Endothelial cell of umbilical vein (primary cell): ENCODE results near the gene TRIM23. TPM values are rescaled to one million over a fixed set of nuclear protein-coding genes. Genes with fewer than 3 reads are reported as not detected.

Experiments
- BruUV-seq: library from RNA; stranded (reverse); fragments of 400-500 nt; replicated peaks from 2 replicates; lab custom pipeline; 2021; lab: Mats Ljungman, UMichigan
- CTCF ChIA-PET: fragments of 300-600, 350-600 bp; sonication (Branson Sonifier 250); formaldehyde crosslinking; loops from one replicate; lab custom pipeline; 2021; ENCODE audit warnings: antibody characterized with exemption, inconsistent platforms; lab: Charles Lee
- POLR2A ChIA-PET: fragments of 300-600, 350-600 bp; sonication (Branson Sonifier 250); formaldehyde crosslinking; loops from one replicate; lab custom pipeline; 2021; ENCODE audit warnings: antibody characterized with exemption, inconsistent platforms; lab: Charles Lee
- DNase-seq: peaks from one replicate; pipeline ENCODE4 v3.0.0-alpha.2; 2011; ENCODE audit warnings: low read depth, low spot score
- FAIRE-seq: peaks from 2 replicates; lab custom pipeline; 2011; peaks lifted over from hg19 to GRCh38; lab: Jason Lieb, UNC
- H2AFZ ChIP-seq: 2 replicates; pipeline ENCODE4 v1.6.0; 2012; ENCODE audit warnings: low read depth, low read length, control low read depth, inconsistent platforms
- H3K27ac ChIP-seq: 2 replicates; pipeline ENCODE4 v1.5.1; 2011; ENCODE audit warnings: low read depth, mild to moderate bottlenecking, control low read depth, low read length, moderate library complexity; ENCODE audit not compliant: insufficient read depth
- H3K27me3 ChIP-seq, 2 experiments: 2 replicates each; pipeline versions ENCODE4 v1.6.0 to v1.6.1; 2011; ENCODE audit warnings: low read length in 2 of 2, mixed read lengths in 1 of 2; ENCODE audit not compliant: control insufficient read depth in 2 of 2, insufficient read depth in 2 of 2
- H3K36me3 ChIP-seq, 2 experiments: 2 replicates in 1 of 2; 3 replicates in 1 of 2; pipeline ENCODE4 v1.5.1; 2011; ENCODE audit warnings: low read length in 2 of 2, mild to moderate bottlenecking in 1 of 2, moderate library complexity in 1 of 2; ENCODE audit not compliant: control insufficient read depth in 2 of 2, insufficient read depth in 2 of 2; ENCODE audit errors: extremely low read depth in 1 of 2
- H3K4me1 ChIP-seq: 3 replicates; pipeline ENCODE4 v1.5.1; 2011; ENCODE audit warnings: mild to moderate bottlenecking, low read length; ENCODE audit not compliant: control insufficient read depth, insufficient read depth; ENCODE audit errors: extremely low read depth
- H3K4me2 ChIP-seq: 2 replicates; pipeline ENCODE4 v1.6.1; 2011; ENCODE audit warnings: low read length, control low read depth, mixed read lengths; ENCODE audit not compliant: insufficient read depth
- H3K4me3 ChIP-seq, 3 experiments: fragments of 200-600 bp in 1 of 3; sonication (generic), shearing (Covaris generic) in 1 of 3; replicated peaks in 1 of 3; 2 replicates each; pipeline ENCODE4 v1.5.1; 2011 to 2016; ENCODE audit warnings: control low read depth in 3 of 3, low read length in 3 of 3, mild to moderate bottlenecking in 2 of 3, inconsistent platforms in 1 of 3, low read depth in 1 of 3, moderate library complexity in 1 of 3; ENCODE audit not compliant: insufficient read depth in 1 of 3
- H3K79me2 ChIP-seq: 2 replicates; pipeline ENCODE4 v1.6.0; 2012; ENCODE audit warnings: low read length, inconsistent platforms; ENCODE audit not compliant: control insufficient read depth, insufficient read depth
- H3K9ac ChIP-seq: replicated peaks from 2 replicates; pipeline ENCODE3; 2011; ENCODE audit warnings: low read length, control low read depth; ENCODE audit not compliant: insufficient read depth; ENCODE audit errors: extremely low read depth
- H3K9me1 ChIP-seq: replicated peaks from 3 replicates; pipeline ENCODE4 v1.6.0; 2011; ENCODE audit warnings: mild to moderate bottlenecking, low read length; ENCODE audit not compliant: control insufficient read depth, insufficient read depth; ENCODE audit errors: extremely low read depth
- H3K9me3 ChIP-seq: replicated peaks from 2 replicates; pipeline ENCODE4 v1.5.1; 2012; ENCODE audit warnings: low read length, inconsistent platforms; ENCODE audit not compliant: control insufficient read depth, insufficient read depth
- H4K20me1 ChIP-seq: replicated peaks from 2 replicates; pipeline ENCODE3; 2011; ENCODE audit warnings: mild to moderate bottlenecking, low read length; ENCODE audit not compliant: control insufficient read depth, insufficient read depth; ENCODE audit errors: extremely low read depth
- EZH2 ChIP-seq: IDR thresholded peaks from 2 replicates; pipeline ENCODE4 v1.6.1; 2012; ENCODE audit warnings: borderline replicate concordance, low read depth, mild to moderate bottlenecking, moderate library complexity, low read length, inconsistent platforms; ENCODE audit not compliant: severe bottlenecking
- FOS ChIP-seq: IDR thresholded peaks from 2 replicates; pipeline ENCODE4 v1.6.1; 2011; ENCODE audit warnings: mild to moderate bottlenecking, low read length, moderate library complexity, borderline replicate concordance; ENCODE audit not compliant: insufficient read depth
- GATA2 ChIP-seq: IDR thresholded peaks from 2 replicates; pipeline ENCODE4 v1.7.0; 2011; ENCODE audit warnings: low read depth, mild to moderate bottlenecking, moderate library complexity, mixed read lengths, low read length; ENCODE audit not compliant: insufficient read length, insufficient read depth
- JUN ChIP-seq: IDR thresholded peaks from 2 replicates; pipeline ENCODE4 v1.6.1; 2011; ENCODE audit warnings: borderline replicate concordance, low read depth; ENCODE audit not compliant: insufficient read length, insufficient read depth
- MYC ChIP-seq: IDR thresholded peaks from one replicate; pipeline ENCODE4 v1.6.1; 2011; ENCODE audit warnings: mild to moderate bottlenecking, low read depth, low read length
- POLR2A ChIP-seq: IDR thresholded peaks from 2 replicates; pipeline ENCODE4 v1.6.1; 2012; ENCODE audit warnings: low read depth, mild to moderate bottlenecking, control low read depth, low read length
- POLR2AphosphoS5 ChIP-seq: IDR thresholded peaks from 2 replicates; pipeline ENCODE4 v1.6.1; 2012; ENCODE audit warnings: low read depth, mild to moderate bottlenecking, control low read depth, low read length, moderate library complexity; ENCODE audit not compliant: insufficient read depth
- dilution Hi-C: fragments of 300-500 bp; cut with MboI; formaldehyde crosslinking; loops from one replicate; pipeline ENCODE4 v1.15.0; 2019; ENCODE audit warnings: low sequenced_read_pairs; ENCODE audit not compliant: extremely low pct_ligation_motif_present
- intact Hi-C: fragments of 100-400 bp; cut with micrococcal nuclease; formaldehyde crosslinking; loops from one replicate; pipeline ENCODE4 v1.10.0; 2022
- polyA plus RNA-seq, 4 experiments: library from polyadenylated mRNA; depleted of rRNA in 3 of 4; stranded (reverse) in 3 of 4; unstranded in 1 of 4; fragments of >200 nt; gene quantifications; 2 replicates each; pipeline versions ENCODE4 v1.2.1 to v1.2.3, GENCODE V29; 2011 to 2012; ENCODE audit warnings: missing spikeins in 1 of 4
- total RNA-seq: library from RNA; stranded (reverse); gene quantifications from 2 replicates; pipeline ENCODE4 v1.2.3, GENCODE V29; 2021
- TF ChIP-seq, protein P1 (sequence below), 2 donors: IDR thresholded peaks; 1 replicate in 1 of 2; 2 replicates in 1 of 2; pipeline ENCODE4 v1.5.1; 2011; ENCODE audit warnings: low read length in 2 of 2, mild to moderate bottlenecking in 2 of 2, moderate library complexity in 2 of 2, control low read depth in 1 of 2, inconsistent platforms in 1 of 2, low read depth in 1 of 2; ENCODE audit not compliant: insufficient read depth in 1 of 2; ENCODE audit errors: extremely low read depth in 1 of 2
- TF ChIP-seq, protein P2 (sequence below): IDR thresholded peaks from 2 replicates; pipeline ENCODE4 v1.6.1; 2011; ENCODE audit not compliant: insufficient read depth, insufficient read length

Gene TRIM23
- total and polyA plus RNA-seq, 2 donors (not counting 3 experiments of a cell fraction or from before 2014, with no cell fraction given), result 2.2 to 10.6 TPM

DNA sequence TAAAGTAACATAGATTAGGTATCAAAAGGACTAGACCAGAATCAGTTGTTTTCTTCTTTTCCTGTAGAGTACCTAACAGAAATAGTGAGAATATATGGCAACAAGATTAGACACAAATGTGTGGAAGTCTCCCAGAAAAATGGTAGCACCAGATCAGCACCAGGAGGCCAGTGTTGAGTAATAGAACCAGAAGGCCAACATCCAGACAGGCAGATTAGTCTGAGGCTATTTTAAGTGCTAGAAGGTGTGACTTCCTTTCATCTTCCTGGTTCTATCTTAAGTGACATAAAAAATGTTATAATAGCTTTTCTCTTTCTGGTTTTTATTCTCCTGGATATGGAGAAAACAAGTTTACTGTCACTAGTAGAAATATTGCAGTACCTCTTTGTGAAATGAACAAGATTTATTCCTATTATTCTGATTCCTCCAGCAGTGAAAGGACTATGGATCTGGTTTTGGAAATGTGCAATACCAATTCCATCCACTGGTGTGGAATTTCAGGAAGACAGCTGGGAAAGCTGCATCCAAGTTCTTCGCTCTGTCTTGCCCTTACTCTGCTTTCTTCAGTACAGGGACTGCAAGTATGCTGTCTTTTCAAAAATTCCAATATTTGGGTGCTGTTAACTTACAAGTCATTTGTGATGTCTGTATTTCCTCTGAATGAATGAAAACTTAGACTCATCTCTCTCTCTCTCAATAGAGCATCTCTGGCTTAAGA is 39.8 kb upstream of the TRIM23 start:
- dilution Hi-C loops, result no loop called here
- POLR2A ChIA-PET, result no interaction called here

DNA sequence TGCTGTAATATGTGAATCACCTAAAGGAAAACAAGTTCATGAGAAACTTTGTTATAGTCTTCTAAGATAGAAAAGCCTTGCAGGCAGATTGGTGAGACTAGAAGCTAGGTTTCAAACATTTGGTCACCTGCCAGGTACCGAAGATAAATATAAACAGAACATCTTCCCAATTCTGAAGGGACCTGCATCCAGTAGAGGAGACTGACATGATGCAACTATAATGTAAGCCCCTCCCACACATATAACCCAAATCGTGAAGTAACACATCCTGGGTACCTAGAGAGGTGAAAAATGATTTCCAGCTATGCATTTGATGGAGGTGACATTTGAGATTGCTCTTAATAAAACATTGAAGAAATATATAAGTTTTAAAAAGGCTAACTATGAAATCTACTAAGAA is 30.6 kb upstream of the TRIM23 start:
- Histone ChIP-seq H3K36me3 (peaks cover 0 to 2% of the 10 kb centered on the region in 2 experiments), H3K4me1 (no peaks in the 10 kb centered on the region), H3K4me3 (no peak overlapping the region), H4K20me1 (no peaks in the 10 kb centered on the region), H3K9ac (no peak overlapping the region), H3K9me1 (no peaks in the 10 kb centered on the region), H3K4me2 (no peak overlapping the region), H2AFZ (no peak overlapping the region), H3K9me3 (no peaks in the 10 kb centered on the region), H3K27me3 (no peaks in the 10 kb centered on the region), H3K79me2 (no peaks in the 10 kb centered on the region), H3K27ac (no peak overlapping the region)
- DNase-seq (no peak), FAIRE-seq (no peak)
- POLR2A ChIA-PET, result no interaction called here
- BruUV-seq, result no TSS peak
- TF ChIP-seq, protein P1, sequence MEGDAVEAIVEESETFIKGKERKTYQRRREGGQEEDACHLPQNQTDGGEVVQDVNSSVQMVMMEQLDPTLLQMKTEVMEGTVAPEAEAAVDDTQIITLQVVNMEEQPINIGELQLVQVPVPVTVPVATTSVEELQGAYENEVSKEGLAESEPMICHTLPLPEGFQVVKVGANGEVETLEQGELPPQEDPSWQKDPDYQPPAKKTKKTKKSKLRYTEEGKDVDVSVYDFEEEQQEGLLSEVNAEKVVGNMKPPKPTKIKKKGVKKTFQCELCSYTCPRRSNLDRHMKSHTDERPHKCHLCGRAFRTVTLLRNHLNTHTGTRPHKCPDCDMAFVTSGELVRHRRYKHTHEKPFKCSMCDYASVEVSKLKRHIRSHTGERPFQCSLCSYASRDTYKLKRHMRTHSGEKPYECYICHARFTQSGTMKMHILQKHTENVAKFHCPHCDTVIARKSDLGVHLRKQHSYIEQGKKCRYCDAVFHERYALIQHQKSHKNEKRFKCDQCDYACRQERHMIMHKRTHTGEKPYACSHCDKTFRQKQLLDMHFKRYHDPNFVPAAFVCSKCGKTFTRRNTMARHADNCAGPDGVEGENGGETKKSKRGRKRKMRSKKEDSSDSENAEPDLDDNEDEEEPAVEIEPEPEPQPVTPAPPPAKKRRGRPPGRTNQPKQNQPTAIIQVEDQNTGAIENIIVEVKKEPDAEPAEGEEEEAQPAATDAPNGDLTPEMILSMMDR (IDR thresholded peaks at IDR 0.05; ENCODE audit: extremely low read depth in 1 of 2, insufficient read depth in 1 of 2, low read depth in 1 of 2, low read length in 2 of 2), result no peak
- TF ChIP-seq EZH2 (no peak), MYC (no peak), POLR2AphosphoS5 (no peak), GATA2 (no peak), JUN (no peak), POLR2A (no peak), FOS (no peak)
- TF ChIP-seq, protein P2, sequence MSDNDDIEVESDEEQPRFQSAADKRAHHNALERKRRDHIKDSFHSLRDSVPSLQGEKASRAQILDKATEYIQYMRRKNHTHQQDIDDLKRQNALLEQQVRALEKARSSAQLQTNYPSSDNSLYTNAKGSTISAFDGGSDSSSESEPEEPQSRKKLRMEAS, result no peak
- CTCF ChIA-PET, result no interaction called here
- dilution Hi-C loops (no loop called here), intact Hi-C loops (no loop called here)

More for the DNA sequence above, 39.8 kb upstream of the TRIM23 start:
- Histone ChIP-seq H3K9ac (no peak overlapping the region), H2AFZ (no peak overlapping the region), H3K27me3 (no peaks in the 10 kb centered on the region), H3K36me3 (peaks cover 2 to 5% of the 10 kb centered on the region in 2 experiments), H3K9me3 (no peaks in the 10 kb centered on the region), H3K4me2 (no peak overlapping the region), H4K20me1 (no peaks in the 10 kb centered on the region), H3K9me1 (no peaks in the 10 kb centered on the region), H3K27ac (no peak overlapping the region), H3K4me3 (no peak overlapping the region), H3K79me2 (no peaks in the 10 kb centered on the region), H3K4me1 (no peaks in the 10 kb centered on the region)
- no peak for TF ChIP-seq EZH2
- TF ChIP-seq, protein P1 (IDR thresholded peaks at IDR 0.05; ENCODE audit: extremely low read depth in 1 of 2, insufficient read depth in 1 of 2, low read depth in 1 of 2, low read length in 2 of 2), result peak; percentile 20 to 28
- CTCF ChIA-PET, result interaction anchor here (0.7 to 1.7 kb wide), 8 partner anchors 9 to 361 kb away, joined by 3 to 7 read pairs (median 4); no protein-coding TSS in a partner anchor
- intact Hi-C loops, result no loop called here
- no TSS peak for BruUV-seq
- peak; percentile 49 for FAIRE-seq
- DNase-seq, result peak; percentile 16
